GM18870 (cell line): ENCODE measurements around the gene ATF7IP2.

Experiments
- ATAC-seq: cut with Tn5 transposase; IDR thresholded peaks from one replicate; pipeline ENCODE4 v1.9.1; 2021; ENCODE audit warnings: moderate library complexity; ENCODE audit not compliant: unreplicated experiment

ATF7IP2 gene

GRCh38 chr16:10509534-10510025 lies 123.7 kb downstream of the ATF7IP2 start:
- no peak for ATAC-seq

GRCh38 chr16:10510279-10510678 lies 124.4 kb downstream of the ATF7IP2 start:
- no peak for ATAC-seq

- ATAC-seq, result no peak
Observed at GRCh38 chr16:10511829-10512228, 126.0 kb downstream of the ATF7IP2 start.

- ATAC-seq, result no peak
Observed at GRCh38 chr16:10514369-10515055, 128.7 kb downstream of the ATF7IP2 start.

- no peak for ATAC-seq
Observed at GRCh38 chr16:10517868-10518267, 132.0 kb downstream of the ATF7IP2 start.

DNA sequence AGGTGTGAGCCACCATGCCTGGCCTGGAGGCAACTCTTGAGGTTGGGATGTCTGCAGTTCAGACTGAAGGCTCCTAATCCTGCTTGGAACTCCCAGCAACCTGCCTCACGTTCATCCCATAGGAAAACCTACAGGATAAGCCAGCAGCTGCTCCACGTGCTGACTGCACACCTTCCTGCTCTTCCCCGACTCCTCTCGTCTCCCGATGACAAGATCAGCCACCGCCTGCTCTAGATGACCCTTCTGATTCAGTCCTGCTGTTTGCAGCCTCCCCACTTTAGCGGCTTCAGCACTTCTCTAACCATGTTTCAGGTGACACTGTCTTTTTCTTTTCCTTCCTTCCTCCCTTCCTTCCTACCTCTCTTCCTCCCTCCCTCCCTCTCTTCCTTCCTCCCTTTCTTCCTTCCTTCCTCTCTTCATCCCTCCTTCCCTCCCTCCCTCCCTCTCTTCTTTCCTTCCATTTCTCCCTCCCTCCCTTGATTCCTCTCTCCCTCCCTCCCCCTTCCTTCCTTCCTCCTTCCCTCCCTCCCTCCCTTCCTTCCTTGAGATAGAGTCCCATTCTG lies 132.7 kb downstream of the ATF7IP2 start:
- ATAC-seq, result no peak

GRCh38 chr16:10519297-10519696 lies 133.4 kb downstream of the ATF7IP2 start:
- ATAC-seq, result no peak

DNA sequence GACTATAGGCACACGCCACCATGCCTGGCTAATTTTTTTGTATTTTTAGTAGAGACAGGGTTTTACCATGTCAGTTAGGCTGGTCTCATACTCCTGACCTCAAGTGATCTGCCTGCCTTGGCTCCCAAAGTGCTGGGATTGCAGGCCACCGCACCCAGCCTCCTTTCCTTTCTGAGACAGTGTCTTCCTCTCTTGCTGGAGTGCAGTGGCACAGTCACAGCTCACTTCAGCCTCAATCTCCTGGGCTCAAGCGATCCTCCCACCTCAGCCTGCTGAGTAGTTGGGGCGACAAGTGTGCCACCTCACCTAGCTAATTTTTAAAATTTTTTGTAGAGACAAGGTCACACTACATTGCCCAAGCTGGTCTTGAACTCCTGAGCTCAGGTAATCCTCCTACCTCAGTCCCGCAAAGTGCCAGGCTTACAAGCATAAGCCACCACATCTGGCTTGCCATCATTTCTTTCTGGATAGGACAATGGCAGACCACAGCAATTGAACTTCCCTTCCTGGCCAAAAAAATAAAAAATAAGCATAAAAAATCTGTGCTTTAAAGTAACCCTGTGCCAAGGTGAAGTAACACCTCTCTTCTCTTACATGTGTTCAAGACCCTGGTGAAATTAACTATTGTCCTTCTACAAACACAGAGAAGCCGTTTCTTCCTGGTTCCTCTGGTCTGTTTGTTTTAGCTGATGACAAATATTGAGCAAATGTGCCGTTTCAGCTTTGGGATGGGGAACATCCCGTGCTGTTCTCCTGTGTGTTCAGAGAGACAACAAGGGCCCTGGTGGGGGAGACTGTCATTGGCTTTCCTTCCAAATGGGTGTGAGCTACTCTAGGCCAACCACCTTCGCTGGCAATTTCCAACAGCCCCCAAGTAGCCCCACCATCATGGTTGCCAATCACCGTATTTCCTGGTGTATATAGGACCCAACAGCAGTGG lies 134.3 kb downstream of the ATF7IP2 start:
- ATAC-seq, result no peak

- no peak for ATAC-seq
Observed at GRCh38 chr16:10520869-10521578, 135.2 kb downstream of the ATF7IP2 start.

DNA sequence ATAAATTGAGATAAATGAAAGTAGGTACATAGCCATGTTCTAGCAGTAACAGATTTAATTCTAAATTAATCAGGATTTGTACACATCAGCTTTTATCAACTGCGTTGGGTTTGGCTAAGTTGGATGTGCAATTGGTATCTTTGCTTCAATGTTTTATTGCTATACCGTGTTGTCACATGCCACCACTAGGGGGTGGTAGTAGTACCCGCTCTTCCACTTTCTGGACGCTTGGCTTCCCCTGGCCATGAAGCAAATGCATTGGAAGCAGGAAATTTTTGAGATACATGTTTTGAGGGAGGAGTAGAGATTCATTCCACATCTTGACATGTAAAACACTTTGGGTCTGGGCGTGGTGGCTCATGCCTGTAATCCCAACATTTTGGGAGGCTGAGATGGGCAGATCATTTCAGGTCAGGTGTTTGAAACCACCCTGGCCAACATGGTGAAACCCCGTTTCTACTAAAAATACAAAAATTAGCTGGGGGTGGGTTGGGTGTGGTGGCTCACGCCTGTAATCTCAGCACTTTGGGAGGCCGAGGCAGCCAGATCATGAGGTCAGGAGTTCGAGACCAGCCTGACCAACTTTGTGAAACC lies 135.9 kb downstream of the ATF7IP2 start:
- ATAC-seq, result no peak

DNA sequence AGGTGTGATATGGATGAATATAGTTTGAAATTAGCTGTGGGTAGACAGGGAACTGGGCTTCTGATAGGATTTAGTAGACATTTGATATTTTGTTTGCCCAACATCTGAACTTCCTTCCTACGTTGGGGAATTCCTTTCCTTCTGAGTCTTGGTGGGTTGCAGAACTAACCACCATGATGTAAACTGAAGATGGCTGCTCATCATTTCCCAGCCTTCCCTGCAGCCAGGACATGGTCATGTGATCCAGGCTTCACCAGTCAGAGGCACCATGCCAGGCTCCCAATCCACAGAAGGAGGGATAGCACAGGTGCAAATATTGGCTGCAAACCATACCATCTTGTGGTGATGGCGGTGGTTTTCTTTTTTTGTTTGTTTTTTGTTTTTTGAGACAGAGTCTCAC lies 137.1 kb downstream of the ATF7IP2 start:
- ATAC-seq, result no peak

DNA sequence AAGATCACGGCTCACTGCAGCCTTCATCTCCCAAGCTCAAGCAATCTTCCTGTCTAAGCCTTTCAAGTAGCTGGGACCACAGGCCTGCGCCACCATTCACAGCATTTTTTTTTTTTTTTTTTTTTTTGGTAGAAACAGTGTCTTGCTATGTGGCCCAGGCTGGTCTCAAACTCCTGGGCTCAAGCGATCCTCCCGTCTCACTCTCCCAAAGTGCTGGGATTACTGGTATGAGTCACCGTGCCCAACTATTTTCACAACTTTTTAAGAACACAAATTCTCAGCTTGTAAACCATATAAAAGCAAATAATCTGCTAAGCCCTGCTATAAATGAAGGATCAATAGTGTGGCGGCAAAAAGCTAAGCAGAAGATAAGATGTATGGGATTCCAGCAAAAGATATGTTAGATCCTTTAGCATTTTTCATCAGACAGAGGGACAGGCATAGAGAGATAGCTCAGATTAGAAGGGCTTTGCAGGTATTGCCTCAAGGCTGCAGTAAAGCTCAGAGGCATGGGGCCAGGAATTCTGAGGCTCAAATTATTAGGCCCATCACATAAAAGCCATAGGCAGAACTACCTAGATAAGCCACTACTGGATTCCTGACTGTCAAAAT lies 139.5 kb downstream of the ATF7IP2 start:
- no peak for ATAC-seq

- ATAC-seq, result no peak
Observed at GRCh38 chr16:10526962-10527361, 141.1 kb downstream of the ATF7IP2 start.

- ATAC-seq, result no peak
Observed at GRCh38 chr16:10528635-10529034, 142.8 kb downstream of the ATF7IP2 start.

DNA sequence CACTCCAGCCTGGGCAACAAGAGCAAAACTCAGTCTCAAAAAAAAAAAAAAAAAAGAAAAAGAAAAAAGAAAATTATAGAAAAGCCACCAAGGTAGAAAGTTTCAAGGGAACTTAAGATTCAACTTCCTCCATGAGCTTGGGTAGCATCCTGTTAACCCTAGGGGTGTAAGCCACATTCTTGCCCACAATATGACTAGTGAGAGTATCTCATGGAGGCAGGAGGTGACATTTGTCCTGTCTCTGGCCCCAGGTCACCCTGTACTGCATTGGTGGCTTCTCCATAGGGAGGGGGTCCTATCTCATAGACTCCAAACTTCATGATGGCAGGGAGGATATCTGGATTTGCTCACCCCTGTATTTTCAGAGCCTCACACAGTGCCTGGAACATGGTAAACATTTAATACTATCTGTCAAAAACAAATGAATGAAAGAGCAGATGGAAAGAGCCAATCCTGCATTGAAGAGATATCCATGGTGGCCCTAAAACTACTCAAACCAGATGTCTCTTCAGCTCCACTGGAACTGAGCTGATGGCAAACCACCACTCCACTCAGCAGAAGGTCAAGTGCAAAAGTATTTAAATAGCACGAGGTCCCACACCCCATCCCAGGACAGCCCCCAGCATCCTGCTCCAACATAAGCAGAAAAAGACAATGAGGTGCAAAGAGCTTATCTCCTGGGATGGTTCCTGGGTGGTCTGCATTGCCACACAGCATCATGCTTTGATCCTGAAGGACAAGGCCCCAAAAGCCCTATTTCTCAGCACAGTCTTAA lies 144.2 kb downstream of the ATF7IP2 start:
- ATAC-seq, result no peak

DNA sequence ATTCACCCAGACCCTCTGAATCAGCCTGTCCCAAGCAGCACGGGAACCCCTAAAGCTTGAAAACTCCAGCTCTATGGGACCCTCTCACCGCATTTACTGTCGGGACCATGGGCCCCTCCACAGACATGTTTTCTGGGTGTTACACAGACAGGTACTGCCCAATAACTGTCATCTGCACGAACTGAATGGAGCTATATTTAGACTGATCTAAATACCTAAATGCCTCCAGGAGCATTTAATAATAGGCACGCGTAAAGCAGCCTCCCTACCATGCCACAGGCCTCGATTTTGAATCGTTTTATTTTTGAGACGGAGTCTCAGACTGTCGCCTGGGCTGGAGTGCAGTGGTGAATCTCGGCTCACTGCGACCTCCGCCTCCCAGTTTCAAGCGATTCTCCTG lies 144.8 kb downstream of the ATF7IP2 start:
- ATAC-seq, result no peak

DNA sequence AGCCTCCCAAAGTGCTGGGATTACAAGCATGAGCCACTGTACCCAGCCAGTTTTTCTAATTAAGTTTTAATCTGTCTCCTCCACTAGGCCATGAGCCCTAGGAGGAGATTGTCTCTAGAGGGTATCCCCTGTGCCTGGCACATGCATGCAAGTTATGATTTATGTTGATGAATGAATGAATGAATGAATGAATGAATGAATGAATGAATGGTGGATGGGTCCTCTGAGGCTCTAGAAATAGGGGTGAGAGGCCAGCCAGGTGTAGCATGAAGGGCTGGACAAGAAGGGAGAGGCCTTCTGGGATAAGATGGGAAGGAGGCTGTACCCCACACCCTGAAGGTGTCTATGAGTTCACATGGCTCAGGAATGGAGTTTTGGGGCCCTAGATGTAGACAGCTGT lies 145.7 kb downstream of the ATF7IP2 start:
- no peak for ATAC-seq
